Liver (tissue), 9 donors: ENCODE data around the gene PPP1R2. TPM values are rescaled to one million over a fixed set of nuclear protein-coding genes. Genes with fewer than 3 reads are reported as not detected.

Source experiments
- DNase-seq: peaks from one replicate; pipeline ENCODE4 v3.0.0-alpha.2; 2017; ENCODE audit warnings: low spot score
- H3K27ac ChIP-seq, 2 donors: one replicate each; pipeline ENCODE4 v1.7.0; 2013; ENCODE audit warnings: inconsistent platforms in 2 of 2, low read length in 2 of 2, control low read depth in 1 of 2, low read depth in 1 of 2, mild to moderate bottlenecking in 1 of 2
- H3K27me3 ChIP-seq, 4 donors: one replicate each; pipeline versions ENCODE4 v1.6.1 to v1.7.0; 2013; ENCODE audit warnings: low read length in 3 of 4, inconsistent platforms in 1 of 4, mild to moderate bottlenecking in 1 of 4, moderate library complexity in 1 of 4; ENCODE audit not compliant: control insufficient read depth in 4 of 4, insufficient read depth in 4 of 4
- H3K36me3 ChIP-seq, 4 donors: one replicate each; pipeline versions ENCODE4 v1.6.1 to v1.7.0; 2013; ENCODE audit warnings: low read length in 3 of 4, mild to moderate bottlenecking in 3 of 4, low read depth in 1 of 4, moderate library complexity in 1 of 4; ENCODE audit not compliant: control insufficient read depth in 4 of 4, insufficient read depth in 3 of 4
- H3K4me1 ChIP-seq, 4 donors: one replicate each; pipeline versions ENCODE4 v1.6.1 to v1.7.0; 2013; ENCODE audit warnings: low read length in 3 of 4, mild to moderate bottlenecking in 3 of 4, moderate library complexity in 1 of 4; ENCODE audit not compliant: control insufficient read depth in 4 of 4, insufficient read depth in 4 of 4
- H3K4me3 ChIP-seq, 3 donors: one replicate each; pipeline versions ENCODE4 v1.6.1 to v1.7.0; 2013; ENCODE audit warnings: low read length in 3 of 3, control low read depth in 1 of 3, low read depth in 1 of 3, mild to moderate bottlenecking in 1 of 3
- H3K9ac ChIP-seq, 2 donors: one replicate each; pipeline ENCODE4 v1.7.0; 2013; ENCODE audit warnings: low read length in 2 of 2, mild to moderate bottlenecking in 2 of 2, moderate library complexity in 2 of 2, control low read depth in 1 of 2, low read depth in 1 of 2
- H3K9me3 ChIP-seq, 4 donors: one replicate each; pipeline versions ENCODE4 v1.6.1 to v1.7.0; 2013; ENCODE audit warnings: low read length in 3 of 4; ENCODE audit not compliant: control insufficient read depth in 4 of 4
- ATF3 ChIP-seq: IDR thresholded peaks from 2 replicates; pipeline ENCODE4 v1.6.1; 2016; ENCODE audit warnings: antibody characterized with exemption
- CTCF ChIP-seq: fragments of 150-350 bp; IDR thresholded peaks from 2 replicates; pipeline ENCODE4 v1.5.1; 2017; ENCODE audit warnings: improper control_type of control experiment, low read depth, low read length; ENCODE audit not compliant: missing input control
- EGR1 ChIP-seq, 2 donors: IDR thresholded peaks; 2 replicates each; pipeline ENCODE4 v1.6.1; 2016 to 2018; ENCODE audit warnings: antibody characterized with exemption in 2 of 2, low read depth in 2 of 2
- FOXA1 ChIP-seq: IDR thresholded peaks from 2 replicates; pipeline ENCODE4 v1.6.1; 2016; ENCODE audit warnings: antibody characterized with exemption
- FOXA2 ChIP-seq: IDR thresholded peaks from 2 replicates; pipeline ENCODE4 v1.6.1; 2016; ENCODE audit warnings: antibody characterized with exemption
- GABPA ChIP-seq, 2 donors: IDR thresholded peaks in 1 of 2; conservative IDR thresholded peaks in 1 of 2; 2 replicates each; pipeline ENCODE4 v1.6.1; 2016; ENCODE audit warnings: antibody characterized with exemption in 2 of 2, mild to moderate bottlenecking in 1 of 2, moderate library complexity in 1 of 2
- HNF4A ChIP-seq, 2 donors: conservative IDR thresholded peaks; 2 replicates each; pipeline ENCODE4 v1.6.1; 2016; ENCODE audit warnings: antibody characterized with exemption in 2 of 2, mild to moderate bottlenecking in 2 of 2
- HNF4G ChIP-seq: IDR thresholded peaks from 2 replicates; pipeline ENCODE4 v1.6.1; 2016; ENCODE audit warnings: antibody characterized with exemption
- JUND ChIP-seq, 2 donors: IDR thresholded peaks; 2 replicates each; pipeline ENCODE4 v1.6.1; 2016; ENCODE audit warnings: antibody characterized with exemption in 2 of 2
- MAX ChIP-seq: IDR thresholded peaks from 2 replicates; pipeline ENCODE4 v1.6.1; 2016; ENCODE audit warnings: antibody characterized with exemption
- NR2F2 ChIP-seq: IDR thresholded peaks from 2 replicates; pipeline ENCODE4 v1.6.1; 2016; ENCODE audit warnings: antibody characterized with exemption
- RAD21 ChIP-seq, 2 donors: IDR thresholded peaks; 2 replicates each; pipeline ENCODE4 v1.6.1; 2016; ENCODE audit warnings: antibody characterized with exemption in 2 of 2, mild to moderate bottlenecking in 2 of 2
- REST ChIP-seq: IDR thresholded peaks from 2 replicates; pipeline ENCODE4 v1.6.1; 2016; ENCODE audit warnings: antibody characterized with exemption, mild to moderate bottlenecking
- RXRA ChIP-seq, 2 donors: IDR thresholded peaks; 2 replicates each; pipeline ENCODE4 v1.6.1; 2017 to 2018; ENCODE audit warnings: antibody characterized with exemption in 2 of 2, mild to moderate bottlenecking in 1 of 2
- SP1 ChIP-seq: IDR thresholded peaks from 2 replicates; pipeline ENCODE4 v1.6.1; 2018; ENCODE audit warnings: antibody characterized with exemption, mild to moderate bottlenecking
- TAF1 ChIP-seq: conservative IDR thresholded peaks from 2 replicates; pipeline ENCODE4 v1.6.1; 2016; ENCODE audit warnings: antibody characterized with exemption, mild to moderate bottlenecking
- YY1 ChIP-seq: IDR thresholded peaks from 2 replicates; pipeline ENCODE4 v1.6.1; 2016; ENCODE audit warnings: antibody characterized with exemption, mild to moderate bottlenecking
- ZBTB33 ChIP-seq: IDR thresholded peaks from 2 replicates; pipeline ENCODE4 v1.6.1; 2016; ENCODE audit warnings: antibody characterized with exemption
- WGBS: extraction: QIAGEN DNeasy Blood & Tissue Kit; methylation state at CpG from one replicate; pipeline ENCODE4 v1.1.7; 2013; 5-methylcytosine and 5-hydroxymethylcytosine counted together
- polyA plus RNA-seq, 2 donors: library from polyadenylated mRNA; stranded (reverse) in 1 of 2; unstranded in 1 of 2; fragments of 200-250 nt in 1 of 2; fragments of >200 nt in 1 of 2; fragmentation: Nextera tagmentation in 1 of 2; extraction: Ambion mirVana in 1 of 2; gene quantifications; one replicate each; pipeline versions ENCODE4 v1.2.1 to v1.2.3, GENCODE V29; 2013 to 2015
- total RNA-seq, 2 donors: library from RNA; depleted of rRNA; stranded (reverse); fragments of >200 nt; gene quantifications; one replicate each; pipeline ENCODE4 v1.2.3, GENCODE V29; 2014
- donor health status: healthy.
- donor health status: healthy.
- donor health status: healthy.
- donor health status: healthy.
- donor health status: healthy.

The PPP1R2 gene
- total and polyA plus RNA-seq, 4 donors: 9.3 to 21.4 (median 16.0) TPM

DNA sequence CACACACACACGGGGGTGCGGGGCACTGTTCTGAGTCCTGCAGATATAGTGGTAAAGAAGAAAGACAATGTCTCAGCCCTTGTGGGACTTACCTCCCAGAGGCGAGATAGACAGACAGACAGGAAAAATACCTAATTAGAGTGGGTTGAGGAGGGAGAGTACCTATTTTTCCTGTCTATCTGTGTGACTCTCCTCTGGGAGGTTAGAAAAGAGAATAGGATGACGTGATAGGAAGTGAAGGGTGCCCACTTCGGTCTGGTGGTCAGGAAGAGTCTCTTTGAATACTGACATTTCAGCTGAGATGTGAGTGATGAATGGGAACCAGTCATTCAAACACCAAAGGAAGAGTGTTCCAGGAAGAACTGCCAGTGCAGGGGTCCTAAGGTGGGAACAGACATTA, 44.7 kb upstream of the PPP1R2 start:
- Histone ChIP-seq H3K27ac (no peak overlapping the region), H3K9me3 (no peaks in the 10 kb centered on the region), H3K27me3 (peaks cover 0 to 7% (median 0%) of the 10 kb centered on the region in 4 donors), H3K36me3 (no peaks in the 10 kb centered on the region), H3K4me3 (no peak overlapping the region), H3K9ac (no peak overlapping the region), H3K4me1 (no peaks in the 10 kb centered on the region)
- no peak for TF ChIP-seq FOXA1
- TF ChIP-seq RAD21 (IDR thresholded peaks at IDR 0.05): no peak
- no peak for TF ChIP-seq FOXA2
- TF ChIP-seq JUND (IDR thresholded peaks at IDR 0.05): no peak
- no peak for TF ChIP-seq EGR1 (IDR thresholded peaks at IDR 0.05; ENCODE audit: low read depth in 2 of 2)
- TF ChIP-seq TAF1: no peak
- no peak for DNase-seq
- WGBS: 85% methylated on average over 5 of the region's 5 CpGs

DNA sequence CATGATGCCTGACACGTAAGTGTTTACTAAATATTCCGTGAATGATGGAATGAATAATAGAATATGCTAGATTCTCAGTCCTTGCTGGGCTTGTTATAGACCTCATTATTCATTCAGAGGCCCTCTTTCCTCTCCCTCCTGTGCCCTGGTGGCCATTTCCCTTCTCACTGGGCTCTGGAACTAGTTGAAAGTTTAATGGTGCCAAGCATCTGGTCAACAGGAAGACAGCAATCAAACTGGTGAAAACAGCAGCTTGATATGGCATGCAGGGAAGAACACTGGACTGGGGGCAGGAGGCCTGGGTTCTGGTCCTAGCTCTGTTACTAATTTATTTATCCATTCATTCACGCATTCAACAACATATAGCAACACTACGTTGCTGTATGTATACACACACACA, 44.3 kb upstream of the PPP1R2 start:
- no peak for DNase-seq
- Histone ChIP-seq H3K27me3 (peaks cover 0 to 7% (median 0%) of the 10 kb centered on the region in 4 donors), H3K4me3 (no peak overlapping the region), H3K9ac (no peak overlapping the region), H3K9me3 (no peaks in the 10 kb centered on the region), H3K4me1 (no peaks in the 10 kb centered on the region), H3K27ac (no peak overlapping the region), H3K36me3 (no peaks in the 10 kb centered on the region)
- 88% methylated on average over 4 of the region's 4 CpGs for WGBS
- no peak for TF ChIP-seq YY1
- no peak for TF ChIP-seq HNF4G
- TF ChIP-seq FOXA1: no peak
- TF ChIP-seq FOXA2: no peak
- no peak for TF ChIP-seq TAF1
- no peak for TF ChIP-seq EGR1 (IDR thresholded peaks at IDR 0.05; ENCODE audit: low read depth in 2 of 2)
- TF ChIP-seq CTCF: no peak
- no peak for TF ChIP-seq SP1
- TF ChIP-seq RXRA (IDR thresholded peaks at IDR 0.05): no peak
- TF ChIP-seq ATF3: no peak
- no peak for TF ChIP-seq REST
- no peak for TF ChIP-seq JUND (IDR thresholded peaks at IDR 0.05)
- TF ChIP-seq HNF4A (conservative IDR thresholded peaks at IDR 0.05): no peak
- TF ChIP-seq MAX: no peak
- TF ChIP-seq NR2F2: no peak
- no peak for TF ChIP-seq ZBTB33
- TF ChIP-seq RAD21 (IDR thresholded peaks at IDR 0.05): no peak
- TF ChIP-seq GABPA (IDR thresholded peaks at IDR 0.05 in 1 of 2, conservative IDR thresholded peaks at IDR 0.05 in 1 of 2): no peak
